GM18909 (cell line): ENCODE results near the gene PAQR7.

Experiments used
- ATAC-seq: cut with Tn5 transposase; IDR thresholded peaks from one replicate; pipeline ENCODE4 v1.9.1; 2021; ENCODE audit warnings: mild to moderate bottlenecking; ENCODE audit not compliant: unreplicated experiment, poor library complexity

Gene PAQR7

GRCh38 chr1:25904943-25905679 lies 29.6 kb upstream of the PAQR7 start:
- ATAC-seq: peak; percentile 74

- ATAC-seq: no peak
These were observed 28.5 kb upstream of the PAQR7 start for GRCh38 chr1:25903986-25904385.

GRCh38 chr1:25902462-25902861 lies 27.0 kb upstream of the PAQR7 start:
- no peak for ATAC-seq

DNA sequence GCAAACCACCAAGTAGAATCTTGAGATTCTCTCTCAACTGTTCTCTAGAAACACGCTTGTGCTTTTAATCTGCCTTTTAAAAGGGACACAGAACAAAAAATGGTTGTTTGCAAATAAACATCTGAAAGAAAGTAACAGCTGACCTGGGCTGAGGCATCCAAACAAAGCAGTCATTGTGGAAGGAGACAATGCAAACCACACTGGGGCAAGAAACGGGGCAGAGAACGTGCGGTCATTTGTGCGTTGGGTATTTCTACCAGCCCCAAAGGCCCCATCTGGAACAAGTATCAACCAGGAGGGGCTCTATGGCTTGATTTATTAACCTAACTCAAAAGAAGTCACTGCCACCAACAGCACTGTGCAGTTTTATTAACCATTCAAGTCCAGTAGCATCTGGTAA lies 24.7 kb upstream of the PAQR7 start:
- ATAC-seq: no peak

DNA sequence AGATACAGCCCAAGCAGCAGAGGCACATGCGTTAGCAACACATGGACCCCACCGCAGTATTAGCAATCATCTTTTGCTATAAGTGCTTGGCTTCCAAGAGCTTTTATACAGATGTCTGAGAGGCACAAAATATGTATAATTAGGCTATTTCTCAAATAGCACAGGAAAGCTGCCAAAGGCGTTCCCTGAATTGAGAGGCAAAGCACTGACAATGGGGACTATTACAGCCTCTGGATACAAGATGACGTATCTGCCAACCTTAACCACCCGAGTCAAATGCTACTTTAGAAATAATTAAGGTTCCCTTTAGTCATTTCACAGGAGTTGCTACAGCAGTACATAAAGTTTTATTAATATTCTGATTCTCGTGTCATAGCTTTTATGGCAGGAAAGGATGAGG lies 24.3 kb upstream of the PAQR7 start:
- no peak for ATAC-seq

DNA sequence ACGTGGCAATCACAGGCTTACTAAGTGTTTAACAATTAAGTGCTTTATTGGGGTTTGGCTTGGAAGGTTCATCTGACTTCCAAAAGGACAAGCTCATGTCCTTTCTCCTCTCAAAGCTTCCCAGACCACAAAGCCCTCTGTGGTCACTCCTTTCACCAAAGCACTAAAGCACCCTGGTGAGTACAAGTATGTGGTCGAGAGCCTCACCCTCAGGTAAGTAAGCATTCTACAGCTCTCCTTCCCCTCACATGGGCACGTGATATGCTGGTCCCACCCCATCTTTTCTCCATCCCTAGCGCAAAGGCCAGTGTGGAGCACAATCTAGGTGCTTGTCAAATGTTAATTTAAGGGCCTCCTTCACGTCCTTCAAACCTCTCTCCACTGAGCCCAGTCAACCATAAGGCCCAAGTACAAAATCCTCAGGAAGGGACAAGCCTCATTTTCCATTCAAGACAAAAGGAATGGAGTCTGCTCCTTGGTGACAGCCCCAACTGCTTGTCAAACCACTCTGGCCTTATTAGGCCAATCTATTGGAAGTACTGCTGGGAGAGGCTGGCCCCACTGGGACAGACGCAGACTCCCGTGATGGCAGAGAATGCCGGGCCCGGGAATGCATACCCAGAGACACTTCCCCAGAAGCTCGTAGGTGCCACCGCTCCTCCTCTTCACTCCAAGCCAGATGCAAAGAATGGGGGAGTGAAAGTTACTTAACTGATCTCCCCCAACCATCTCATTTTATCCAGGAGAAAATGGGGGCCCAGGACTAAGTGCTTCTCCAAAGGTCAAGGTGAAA lies 22.9 kb upstream of the PAQR7 start:
- ATAC-seq: no peak

DNA sequence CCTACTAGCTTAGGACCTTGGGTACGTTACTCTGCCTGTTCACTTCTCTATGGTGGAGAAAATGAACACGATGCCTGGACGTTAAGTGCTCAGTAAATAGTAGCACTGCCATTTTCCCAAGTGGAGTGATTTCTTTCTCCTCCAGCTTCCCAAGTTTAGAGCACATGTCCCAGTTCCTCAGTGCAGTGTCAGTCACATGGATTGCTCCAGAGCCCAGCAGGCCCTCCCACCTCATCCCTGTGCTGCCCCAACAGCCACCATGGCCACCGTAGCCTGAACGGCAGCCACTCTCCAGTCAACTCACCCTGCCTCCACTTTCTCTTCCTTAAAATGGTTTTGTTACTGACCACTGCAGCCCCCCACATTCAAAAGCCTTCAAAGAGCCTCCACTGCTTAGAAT lies 22.2 kb upstream of the PAQR7 start:
- no peak for ATAC-seq

DNA sequence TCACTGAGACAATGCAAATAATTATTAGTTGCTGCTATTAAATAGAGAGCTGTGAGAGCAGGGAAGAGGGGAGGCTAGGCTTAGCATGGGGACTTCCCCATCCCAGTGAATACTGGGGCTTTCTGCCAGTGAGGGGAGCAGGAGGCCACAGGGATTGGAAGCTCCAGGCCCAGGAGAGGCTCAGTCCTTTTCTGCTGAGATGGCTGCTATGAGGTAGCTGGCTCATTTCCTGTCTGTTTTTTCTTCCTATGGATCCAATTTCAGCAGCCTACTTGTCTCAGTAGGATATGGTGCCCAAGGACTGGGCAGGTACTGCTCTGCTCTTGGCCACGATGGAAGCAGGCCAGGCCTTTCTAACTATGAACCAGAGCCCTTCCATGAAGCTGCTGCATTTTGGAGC lies 20.8 kb upstream of the PAQR7 start:
- ATAC-seq: no peak

- ATAC-seq: peak; percentile 76
These were observed 20.0 kb upstream of the PAQR7 start for GRCh38 chr1:25895365-25895990.

DNA sequence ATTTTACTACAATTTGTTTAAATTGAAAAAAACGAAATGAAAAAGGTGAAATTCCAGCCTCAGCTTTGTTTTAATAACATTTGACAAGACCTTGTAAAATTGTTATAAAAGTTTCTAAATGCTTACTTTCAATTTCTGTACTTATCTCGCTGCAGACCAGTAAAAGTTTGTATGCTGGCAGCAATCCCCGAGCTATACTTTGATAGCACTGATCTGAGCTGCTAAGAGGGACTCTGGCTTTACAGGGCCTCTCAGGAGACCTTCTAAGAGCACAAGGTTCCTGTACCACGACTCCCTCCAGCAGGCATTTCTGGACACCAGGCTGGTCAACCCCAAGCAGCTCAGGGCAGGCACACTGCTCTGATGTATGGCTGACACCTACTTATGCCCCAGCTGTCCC lies 17.6 kb upstream of the PAQR7 start:
- ATAC-seq: no peak

GRCh38 chr1:25891606-25892005 lies 16.1 kb upstream of the PAQR7 start:
- ATAC-seq: no peak

DNA sequence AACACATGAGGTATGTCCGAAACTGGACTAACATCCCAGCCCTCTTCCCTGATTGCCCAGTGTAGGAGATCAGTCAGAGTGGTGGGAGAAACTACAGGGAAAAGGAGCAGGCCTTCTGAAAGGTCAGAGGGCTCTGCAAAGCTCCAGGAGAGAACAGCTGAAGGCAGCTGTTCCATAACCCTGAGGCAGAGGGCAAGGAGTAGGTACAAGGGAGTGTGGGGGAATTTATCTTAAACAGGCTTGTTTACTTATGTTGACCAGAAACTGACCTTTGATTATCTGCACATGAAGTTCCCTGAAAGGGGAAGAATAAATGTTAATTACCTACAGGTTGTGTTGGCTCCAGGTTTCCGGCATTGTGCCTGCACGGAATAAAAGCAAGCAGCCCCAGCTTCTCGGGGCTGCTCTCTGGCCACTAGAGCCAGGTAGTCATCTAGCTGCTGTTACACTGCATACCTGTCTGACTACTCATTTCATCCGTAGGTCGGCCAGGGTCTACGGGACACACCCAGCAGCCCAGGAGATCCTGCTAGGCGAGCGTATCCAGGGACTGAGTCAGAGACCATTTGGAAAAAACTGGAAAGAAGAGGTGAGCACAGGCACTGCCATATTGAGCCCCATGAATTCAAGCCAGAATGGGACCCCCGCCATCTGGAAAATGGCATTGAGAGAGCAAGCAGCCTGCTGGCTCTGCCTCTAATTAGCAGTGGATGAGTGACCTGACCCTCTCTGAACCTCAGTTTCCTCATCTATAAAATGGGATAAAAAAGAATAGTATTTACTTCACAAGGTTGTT lies 14.9 kb upstream of the PAQR7 start:
- no peak for ATAC-seq

DNA sequence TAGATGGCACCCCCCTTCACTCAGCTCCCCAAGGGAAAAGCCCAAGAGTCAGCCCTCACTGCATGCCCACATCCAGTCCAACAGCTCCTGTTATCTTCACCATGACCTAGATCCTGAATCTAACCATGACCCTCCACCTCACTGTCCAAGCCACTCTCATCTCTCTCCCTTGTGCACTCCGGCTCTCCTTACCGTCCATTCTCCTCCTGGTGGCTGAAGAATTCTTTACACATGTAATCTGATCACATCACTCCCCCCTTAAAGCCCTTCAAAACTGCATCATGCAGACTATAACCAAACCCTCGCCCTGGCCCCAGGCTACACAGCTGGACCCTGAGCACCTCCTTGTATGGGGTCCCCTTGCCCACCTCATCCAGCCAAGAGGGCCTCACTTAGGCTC lies 14.0 kb upstream of the PAQR7 start:
- ATAC-seq: no peak

GRCh38 chr1:25888426-25888987 lies 13.0 kb upstream of the PAQR7 start:
- ATAC-seq: no peak

GRCh38 chr1:25885602-25886001 lies 10.1 kb upstream of the PAQR7 start:
- ATAC-seq: no peak

GRCh38 chr1:25881266-25881665 lies 5.8 kb upstream of the PAQR7 start:
- no peak for ATAC-seq

- ATAC-seq: no peak
These were observed 5.0 kb upstream of the PAQR7 start for GRCh38 chr1:25880518-25880917.

DNA sequence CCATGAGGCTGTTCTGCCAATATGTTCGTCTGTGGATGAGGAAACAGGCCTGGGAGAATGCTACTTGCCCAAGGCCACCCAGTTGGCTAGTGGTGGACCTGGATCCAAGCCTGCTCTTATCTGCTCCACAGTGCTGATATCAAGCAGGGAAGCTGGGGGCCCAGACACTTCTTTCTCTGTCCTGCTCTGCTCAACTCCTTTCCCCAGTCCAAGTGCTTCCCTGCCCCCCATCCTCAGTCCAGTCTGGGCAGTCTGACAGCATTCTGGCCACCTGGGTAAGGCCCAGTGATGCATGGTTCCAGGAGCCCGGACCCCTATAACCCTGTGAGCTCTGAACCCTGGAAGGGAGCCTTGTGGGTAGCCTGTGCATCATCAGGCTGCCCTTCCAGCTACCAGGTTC lies 4.2 kb upstream of the PAQR7 start:
- no peak for ATAC-seq

DNA sequence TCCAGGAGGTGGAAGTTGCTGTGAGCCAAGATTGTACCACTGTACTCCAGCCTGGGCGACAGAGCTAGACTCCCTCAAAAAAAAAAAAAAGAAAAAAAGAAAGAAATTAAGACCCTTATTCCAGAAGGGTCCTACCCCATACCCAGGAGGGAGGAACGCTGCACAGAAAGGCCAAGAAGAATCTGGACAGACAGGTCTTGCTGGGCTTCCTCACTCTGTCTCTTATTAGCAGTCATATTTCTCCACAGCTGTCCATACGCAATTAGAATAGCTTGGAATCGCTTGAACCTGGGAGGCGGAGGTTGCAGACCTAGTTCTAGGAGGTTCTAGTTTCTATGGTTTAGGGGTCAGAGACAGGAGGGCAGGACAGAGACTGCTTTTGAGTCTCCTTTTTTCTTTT lies 3.2 kb upstream of the PAQR7 start:
- no peak for ATAC-seq

- ATAC-seq: no peak
These were observed 1.6 kb upstream of the PAQR7 start for GRCh38 chr1:25877155-25877554.
